Common myeloid progenitor, CD34-positive (primary cell): ENCODE measurements around the gene CREG1.
"Not testable (repeated sequence)": the region's sequence is repeated elsewhere in the genome, so short reads cannot be mapped to it uniquely, and the experiment has no call there.

Experiments
- CTCF ChIA-PET: fragments of 350-600 bp; sonication (Branson Sonifier 250); formaldehyde crosslinking; loops from one replicate; lab custom pipeline; 2021; ENCODE audit warnings: antibody characterized with exemption; lab: Charles Lee
- POLR2A ChIA-PET: fragments of 350-600 bp; sonication (Branson Sonifier 250); formaldehyde crosslinking; loops from one replicate; lab custom pipeline; 2021; ENCODE audit warnings: antibody characterized with exemption; lab: Charles Lee
- DNase-seq, 3 donors: peaks; one replicate each; pipeline versions ENCODE4 v3.0.0 to v3.0.0-alpha.2; 2013
- H3K27ac ChIP-seq, 2 experiments: 1 replicate in 1 of 2; 2 replicates in 1 of 2; pipeline ENCODE4 v1.7.0; 2013; ENCODE audit warnings: inconsistent platforms in 2 of 2, low read length in 2 of 2, mild to moderate bottlenecking in 2 of 2, low read depth in 1 of 2, moderate library complexity in 1 of 2; ENCODE audit not compliant: severe bottlenecking in 2 of 2, insufficient read depth in 1 of 2, poor library complexity in 1 of 2
- H3K27me3 ChIP-seq, 5 experiments: replicated peaks in 2 of 5; 1 replicate in 3 of 5; 2 replicates in 2 of 5; pipeline versions ENCODE4 v1.6.1 to v1.7.0; 2013; ENCODE audit warnings: low read length in 4 of 5, mild to moderate bottlenecking in 2 of 5, moderate library complexity in 2 of 5, inconsistent platforms in 1 of 5; ENCODE audit not compliant: insufficient read depth in 5 of 5, control insufficient read depth in 4 of 5
- H3K36me3 ChIP-seq, 4 experiments: 1 replicate in 2 of 4; 2 replicates in 2 of 4; pipeline versions ENCODE4 v1.6.1 to v1.7.0; 2013; ENCODE audit warnings: low read length in 3 of 4, control low read depth in 1 of 4, mild to moderate bottlenecking in 1 of 4; ENCODE audit not compliant: control insufficient read depth in 4 of 4, insufficient read depth in 4 of 4
- H3K4me1 ChIP-seq, 4 experiments: 1 replicate in 3 of 4; 2 replicates in 1 of 4; pipeline versions ENCODE4 v1.6.1 to v1.7.1; 2013; ENCODE audit warnings: low read length in 3 of 4, mild to moderate bottlenecking in 3 of 4, control low read depth in 1 of 4, inconsistent platforms in 1 of 4, moderate library complexity in 1 of 4; ENCODE audit not compliant: control insufficient read depth in 4 of 4, insufficient read depth in 4 of 4; ENCODE audit errors: control extremely low read depth in 1 of 4
- H3K4me3 ChIP-seq, 7 experiments: 1 replicate in 4 of 7; 2 replicates in 3 of 7; pipeline versions ENCODE4 v1.5.1 to v1.7.0; 2013; ENCODE audit warnings: mild to moderate bottlenecking in 7 of 7, low read length in 6 of 7, moderate library complexity in 6 of 7, inconsistent platforms in 2 of 7, low read depth in 2 of 7, control low read depth in 1 of 7; ENCODE audit not compliant: insufficient read depth in 4 of 7, control insufficient read depth in 1 of 7; ENCODE audit errors: extremely low read depth in 1 of 7
- H3K9me3 ChIP-seq, 5 experiments: 1 replicate in 4 of 5; 2 replicates in 1 of 5; pipeline versions ENCODE4 v1.6.1 to v1.7.1; 2013; ENCODE audit warnings: low read length in 4 of 5, mild to moderate bottlenecking in 2 of 5, inconsistent platforms in 1 of 5, low read depth in 1 of 5, moderate library complexity in 1 of 5; ENCODE audit not compliant: control insufficient read depth in 4 of 5, insufficient read depth in 2 of 5; ENCODE audit errors: control extremely low read depth in 1 of 5
- WGBS: methylation state at CpG from one replicate; pipeline ENCODE4 v1.1.5; 2013; ENCODE audit not compliant: insufficient coverage; 5-methylcytosine and 5-hydroxymethylcytosine counted together

CREG1 gene

GRCh38 chr1:167555072-167555471 lies 1.5 kb upstream of the CREG1 start:
- CTCF ChIA-PET = interaction anchor here (0.6 to 3.6 kb wide), 14 partner anchors 10 to 288 kb away, joined by 3 to 20 read pairs (median 4); no protein-coding TSS in a partner anchor
- H3K36me3 ChIP-seq, H3K27ac ChIP-seq, H3K9me3 ChIP-seq, POLR2A ChIA-PET, H3K4me3 ChIP-seq, H3K27me3 ChIP-seq, DNase-seq: not testable (repeated sequence)
- WGBS = no CpG with 5 or more reads among the region's 1 CpG
- H3K4me1 ChIP-seq = peaks cover 31 to 47% (median 38%) of the 10 kb centered on the region in 4 experiments

GRCh38 chr1:167554028-167554779 lies 642 bp upstream of the CREG1 start:
- H3K36me3 ChIP-seq = no peaks in the 10 kb centered on the region
- H3K4me1 ChIP-seq = peaks cover 33 to 56% (median 46%) of the 10 kb centered on the region in 4 experiments
- WGBS = 0% methylated on average over 10 of the region's 15 CpGs
- DNase-seq = peak in 1 of 3 donors; percentile 59
- H3K9me3 ChIP-seq = no peaks in the 10 kb centered on the region
- ChIA-PET POLR2A (interaction anchor here (0.6 to 1.0 kb wide), 3 partner anchors 11 to 88 kb away, joined by 3 read pairs; no protein-coding TSS in a partner anchor), CTCF (interaction anchor here (0.6 to 1.4 kb wide), 6 partner anchors 10 to 101 kb away, joined by 3 to 7 read pairs (median 4); no protein-coding TSS in a partner anchor)
- H3K27me3 ChIP-seq = no peaks in the 10 kb centered on the region
- peak overlapping the region; percentile 76 to 90 (median 84) for H3K4me3 ChIP-seq
- H3K27ac ChIP-seq = peak overlapping the region in 1 of 2 experiments; percentile 96

DNA sequence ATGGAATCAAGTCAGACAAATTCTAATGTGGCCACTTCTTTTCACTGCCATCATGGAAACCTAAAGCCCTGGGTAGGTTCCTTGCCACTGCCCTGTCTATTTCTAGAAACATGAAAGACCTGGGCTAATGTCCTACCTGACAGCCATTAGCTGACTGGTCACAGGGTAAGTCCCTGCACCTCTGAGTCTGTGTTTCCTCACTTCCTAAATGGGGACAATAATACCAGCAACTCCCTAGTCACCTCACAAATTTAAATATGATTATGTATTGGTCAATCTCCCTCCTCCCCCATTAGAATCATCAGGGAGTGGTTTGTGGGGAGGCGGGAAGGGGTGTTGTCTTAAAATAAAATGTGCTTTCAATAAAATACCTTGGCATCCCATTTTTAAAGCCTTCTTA lies 2.2 kb downstream of the CREG1 start:
- H3K27me3 ChIP-seq = no peaks in the 10 kb centered on the region
- peak overlapping the region in 5 of 7 experiments; percentile 42 to 87 (median 76) for H3K4me3 ChIP-seq
- CTCF ChIA-PET = interaction anchor here (1.5 to 5.1 kb wide), 3 partner anchors 11 to 31 kb away, joined by 3 to 22 read pairs (median 18); no protein-coding TSS in a partner anchor
- H3K27ac ChIP-seq = peak overlapping the region in 1 of 2 experiments; percentile 96
- H3K9me3 ChIP-seq = no peaks in the 10 kb centered on the region
- peaks cover 0 to 9% (median 4%) of the 10 kb centered on the region in 4 experiments for H3K36me3 ChIP-seq
- POLR2A ChIA-PET = no interaction called here
- peak in 1 of 3 donors; percentile 19 for DNase-seq
- H3K4me1 ChIP-seq = peaks cover 47 to 74% (median 64%) of the 10 kb centered on the region in 4 experiments
- no CpG with 5 or more reads among the region's 1 CpG for WGBS

DNA sequence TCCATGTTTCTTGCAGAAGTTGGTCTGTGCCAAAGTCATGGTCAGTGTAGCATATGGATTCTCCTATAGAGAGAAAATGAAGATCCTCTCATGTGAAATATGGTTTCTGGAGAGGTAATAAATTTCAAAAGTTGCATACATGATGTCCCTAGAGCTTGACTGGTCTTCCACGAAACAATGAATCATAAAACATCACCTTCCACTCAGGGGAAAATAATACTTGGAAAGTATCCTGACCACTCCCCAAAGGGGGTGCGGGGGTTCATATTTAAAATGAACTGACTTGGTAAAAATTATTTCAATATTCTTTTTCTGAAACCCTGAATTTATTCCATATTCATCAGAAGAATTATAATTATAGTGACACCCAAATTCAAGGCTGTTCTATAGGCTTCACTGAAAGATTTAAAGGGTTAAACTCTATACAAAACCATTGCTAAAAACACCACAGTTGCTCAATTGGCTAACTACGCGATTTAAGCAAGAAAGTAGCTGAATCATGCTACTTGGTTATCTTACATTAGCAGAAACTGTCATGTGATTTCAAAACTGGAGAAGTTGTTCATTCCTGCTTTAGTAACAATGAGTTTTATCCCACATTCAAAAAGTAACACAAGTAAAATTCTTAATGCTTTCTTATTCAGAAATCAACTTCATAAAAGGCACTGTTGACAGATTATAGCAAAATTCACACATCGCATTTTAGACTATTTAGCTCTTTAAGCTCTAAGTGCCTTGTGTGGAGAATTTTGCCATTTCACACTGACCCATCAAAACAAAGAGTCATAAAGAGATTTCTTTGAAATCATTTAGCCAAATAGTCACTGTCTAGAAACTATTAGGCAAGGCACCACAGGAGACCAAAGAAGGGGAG lies 5.3 kb downstream of the CREG1 start:
- Histone ChIP-seq H3K4me3 (peak overlapping the region in 6 of 7 experiments; percentile 3 to 38 (median 25)), H3K4me1 (peaks cover 40 to 66% (median 57%) of the 10 kb centered on the region in 4 experiments), H3K9me3 (no peaks in the 10 kb centered on the region), H3K36me3 (peaks cover 9 to 37% (median 30%) of the 10 kb centered on the region in 4 experiments), H3K27me3 (no peaks in the 10 kb centered on the region), H3K27ac (peak overlapping the region; percentile 84 to 96)
- ChIA-PET POLR2A (interaction anchor here (0.6 kb wide), 2 partner anchors 77 to 363 kb away, joined by 3 to 4 read pairs; no protein-coding TSS in a partner anchor), CTCF (interaction anchor here (0.7 to 5.1 kb wide), 6 partner anchors 7 to 144 kb away, joined by 3 to 22 read pairs (median 9); partner anchors contain the start of gene RCSD1)
- 0% methylated on average over 2 of the region's 5 CpGs for WGBS
- DNase-seq = peak; percentile 85 to 94 (median 89)

GRCh38 chr1:167546935-167547334 lies 6.6 kb downstream of the CREG1 start:
- Histone ChIP-seq H3K9me3 (no peaks in the 10 kb centered on the region), H3K27ac (no peak overlapping the region), H3K36me3 (peaks cover 12 to 49% (median 37%) of the 10 kb centered on the region in 4 experiments), H3K4me1 (peaks cover 33 to 55% (median 48%) of the 10 kb centered on the region in 4 experiments), H3K4me3 (no peak overlapping the region), H3K27me3 (no peaks in the 10 kb centered on the region)
- POLR2A ChIA-PET = no interaction called here
- WGBS = 67% methylated on average over 1 of the region's 1 CpG
- CTCF ChIA-PET = interaction anchor here (1.6 kb wide), 1 partner anchor 13 kb away, joined by 4 read pairs; no protein-coding TSS in a partner anchor
- no peak for DNase-seq

GRCh38 chr1:167545349-167545748 lies 8.2 kb downstream of the CREG1 start:
- H3K36me3 ChIP-seq = peaks cover 18 to 63% (median 47%) of the 10 kb centered on the region in 4 experiments
- POLR2A ChIA-PET = no interaction called here
- CTCF ChIA-PET = interaction anchor here (1.2 to 3.5 kb wide), 3 partner anchors 9 to 147 kb away, joined by 3 to 25 read pairs (median 5); partner anchors contain the start of gene CREG1
- no peak overlapping the region for H3K4me3 ChIP-seq
- WGBS = 81% methylated on average over 3 of the region's 4 CpGs
- H3K27me3 ChIP-seq = no peaks in the 10 kb centered on the region
- H3K27ac ChIP-seq = no peak overlapping the region
- no peaks in the 10 kb centered on the region for H3K9me3 ChIP-seq
- H3K4me1 ChIP-seq = peaks cover 20 to 39% (median 32%) of the 10 kb centered on the region in 4 experiments
- DNase-seq = no peak
